Astrocyte of the spinal cord (primary cell): Measurements from ENCODE around the gene ZFP91.

Experiments
- DNase-seq: peaks from one replicate; pipeline ENCODE4 v3.0.0; 2011; ENCODE audit warnings: low read depth, low spot score
- H3K4me3 ChIP-seq: 2 replicates; pipeline ENCODE4 v1.5.1; 2011; ENCODE audit warnings: low read depth, mild to moderate bottlenecking, low read length, moderate library complexity
- in situ Hi-C: cut with HindIII; loops from 2 replicates; pipeline ENCODE4 v1.10.0; 2017; ENCODE audit warnings: low sequenced_read_pairs
- TF ChIP-seq, protein P1 (sequence below): IDR thresholded peaks from 2 replicates; pipeline ENCODE4 v1.5.1; 2012; ENCODE audit warnings: low read depth, mild to moderate bottlenecking, low read length, inconsistent platforms

Gene ZFP91

DNA sequence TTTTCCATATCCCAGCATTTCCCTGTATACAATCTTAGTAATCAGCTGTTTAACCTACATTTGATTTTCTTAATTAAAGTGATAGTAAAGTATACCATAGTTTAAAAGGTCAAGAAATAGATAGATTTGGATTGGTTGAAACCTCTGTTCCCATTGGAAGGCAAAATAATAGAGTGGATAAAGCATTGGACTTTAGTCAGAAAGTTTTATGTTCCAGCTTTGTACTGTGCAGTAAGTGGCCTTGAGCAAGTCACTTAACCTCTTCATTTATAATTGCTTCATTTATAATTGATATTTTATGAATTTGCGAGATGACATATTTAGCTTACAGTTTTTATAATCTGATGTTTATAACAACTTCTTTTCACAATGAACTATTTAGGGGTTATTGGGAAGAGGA lies 3.6 kb downstream of the ZFP91 start:
- DNase-seq: no peak
- TF ChIP-seq, protein P1, sequence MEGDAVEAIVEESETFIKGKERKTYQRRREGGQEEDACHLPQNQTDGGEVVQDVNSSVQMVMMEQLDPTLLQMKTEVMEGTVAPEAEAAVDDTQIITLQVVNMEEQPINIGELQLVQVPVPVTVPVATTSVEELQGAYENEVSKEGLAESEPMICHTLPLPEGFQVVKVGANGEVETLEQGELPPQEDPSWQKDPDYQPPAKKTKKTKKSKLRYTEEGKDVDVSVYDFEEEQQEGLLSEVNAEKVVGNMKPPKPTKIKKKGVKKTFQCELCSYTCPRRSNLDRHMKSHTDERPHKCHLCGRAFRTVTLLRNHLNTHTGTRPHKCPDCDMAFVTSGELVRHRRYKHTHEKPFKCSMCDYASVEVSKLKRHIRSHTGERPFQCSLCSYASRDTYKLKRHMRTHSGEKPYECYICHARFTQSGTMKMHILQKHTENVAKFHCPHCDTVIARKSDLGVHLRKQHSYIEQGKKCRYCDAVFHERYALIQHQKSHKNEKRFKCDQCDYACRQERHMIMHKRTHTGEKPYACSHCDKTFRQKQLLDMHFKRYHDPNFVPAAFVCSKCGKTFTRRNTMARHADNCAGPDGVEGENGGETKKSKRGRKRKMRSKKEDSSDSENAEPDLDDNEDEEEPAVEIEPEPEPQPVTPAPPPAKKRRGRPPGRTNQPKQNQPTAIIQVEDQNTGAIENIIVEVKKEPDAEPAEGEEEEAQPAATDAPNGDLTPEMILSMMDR: no peak
- H3K4me3 ChIP-seq: no peak overlapping the region
- in situ Hi-C loops: no loop called here

DNA sequence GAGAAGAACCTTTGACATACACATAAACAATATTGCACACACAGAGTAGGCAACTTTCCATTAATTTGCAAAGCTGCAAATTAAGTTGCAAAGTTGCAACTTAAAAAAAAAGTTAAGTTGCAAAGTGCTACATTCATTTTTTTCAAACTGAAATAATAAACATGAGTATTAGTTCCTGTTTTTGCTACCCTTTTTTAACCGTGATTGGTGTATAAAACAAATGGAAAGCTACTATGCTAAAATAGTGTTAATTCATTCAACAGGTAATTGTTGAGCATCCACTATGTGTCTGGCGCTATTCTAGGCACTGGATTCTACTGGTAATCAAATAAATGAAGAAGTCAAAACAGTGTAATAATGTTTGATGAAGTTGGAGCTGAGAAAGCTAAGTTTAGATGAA lies 8.1 kb downstream of the ZFP91 start:
- TF ChIP-seq, protein P1: no peak
- no peak for DNase-seq
- H3K4me3 ChIP-seq: no peak overlapping the region
- in situ Hi-C loops: no loop called here

DNA sequence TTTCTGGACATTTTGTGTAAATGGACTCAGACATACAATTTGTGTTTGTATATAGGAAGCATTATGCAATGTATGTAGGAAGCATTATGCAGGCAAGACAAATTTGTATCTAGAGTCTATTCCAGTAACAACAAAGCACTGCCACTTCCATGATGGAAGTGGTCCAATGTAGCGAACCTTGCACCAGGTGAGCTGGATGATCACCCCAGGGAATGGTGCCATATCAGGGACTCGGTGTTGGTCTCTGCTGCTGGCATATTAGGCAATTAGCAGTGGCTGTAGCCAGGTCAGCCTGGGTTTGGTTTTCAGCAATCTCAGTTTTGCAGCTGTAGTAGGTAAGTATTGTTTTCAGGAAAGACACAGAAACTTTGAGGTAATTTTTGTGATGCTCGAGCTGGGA lies 12.8 kb downstream of the ZFP91 start:
- no peak for DNase-seq
- TF ChIP-seq, protein P1: no peak
- in situ Hi-C loops: no loop called here
- no peak overlapping the region for H3K4me3 ChIP-seq

DNA sequence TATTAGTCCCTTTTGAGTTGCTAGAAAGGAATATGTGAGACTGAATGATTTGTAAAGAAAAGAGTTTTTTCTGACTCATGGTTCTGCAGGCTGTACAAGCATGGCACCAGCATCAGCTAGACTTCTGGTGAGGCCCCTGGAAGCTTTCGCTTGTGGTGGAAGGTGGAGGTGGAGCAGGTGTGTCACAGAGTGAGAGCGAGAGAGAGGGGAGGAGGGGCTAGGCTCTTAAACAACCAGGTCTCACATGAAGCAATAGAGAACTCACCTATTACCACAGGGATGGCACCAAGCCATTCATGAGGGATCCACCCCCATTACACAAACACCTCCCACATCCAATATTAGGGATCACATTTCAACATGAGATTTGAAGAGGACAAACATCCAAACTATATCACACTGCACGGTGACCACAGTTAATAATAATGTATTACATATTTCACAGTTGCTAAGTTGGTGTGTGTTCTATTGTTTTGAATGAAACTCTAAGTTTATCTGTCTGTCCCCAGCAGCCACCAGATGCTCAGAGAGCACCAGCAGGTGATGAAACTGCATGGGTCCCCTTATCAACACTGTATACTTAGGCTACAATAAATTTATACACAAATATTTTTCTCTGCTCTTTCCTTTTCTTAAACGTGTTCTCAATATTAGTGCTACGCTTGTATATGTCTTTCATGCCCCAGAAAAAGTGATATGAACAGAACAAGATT lies 14.1 kb downstream of the ZFP91 start:
- no peak for DNase-seq
- TF ChIP-seq, protein P1: no peak
- H3K4me3 ChIP-seq: no peak overlapping the region
- in situ Hi-C loops: no loop called here

DNA sequence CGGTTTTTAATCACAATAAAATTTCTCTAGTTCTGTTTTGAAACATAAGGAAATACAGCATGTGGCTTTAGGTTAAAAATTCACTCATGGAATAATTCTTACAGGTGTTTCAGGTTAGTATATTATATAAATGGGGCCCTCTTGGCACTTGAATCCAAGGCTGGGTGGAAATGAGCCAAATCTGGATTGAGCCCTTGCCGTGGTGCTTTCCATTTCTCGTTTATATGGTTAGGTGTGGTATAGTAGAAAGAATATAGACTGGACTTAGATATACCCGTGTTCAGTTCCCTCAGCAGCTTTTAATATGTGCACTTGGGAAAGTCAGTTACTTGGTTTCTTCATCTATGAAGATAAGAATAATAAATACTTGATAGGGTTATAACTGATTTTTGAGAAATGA lies 16.0 kb downstream of the ZFP91 start:
- no peak overlapping the region for H3K4me3 ChIP-seq
- TF ChIP-seq, protein P1: no peak
- in situ Hi-C loops: no loop called here
- no peak for DNase-seq

DNA sequence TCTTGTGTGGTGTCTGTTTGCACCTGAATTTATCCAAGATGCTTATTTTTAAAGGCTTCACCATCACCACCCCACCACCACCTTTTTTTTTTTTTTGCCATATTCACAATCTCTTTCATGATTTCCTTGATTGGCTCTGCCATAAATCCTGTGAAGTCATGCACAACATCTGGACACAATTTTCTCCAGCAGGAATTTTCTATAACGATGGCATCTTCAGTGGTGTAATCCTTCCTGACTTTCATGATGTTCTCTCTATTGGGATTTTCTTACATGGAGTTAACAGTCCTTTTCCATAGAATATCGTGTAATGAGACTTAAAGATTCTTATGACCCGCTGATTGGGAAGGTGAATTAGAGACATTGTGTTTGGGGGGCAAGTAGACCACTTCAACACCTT lies 17.8 kb downstream of the ZFP91 start:
- TF ChIP-seq, protein P1: no peak
- in situ Hi-C loops: no loop called here
- no peak overlapping the region for H3K4me3 ChIP-seq
- DNase-seq: no peak
